ENCODE measurements around the gene TRIM46. TPM values are rescaled to one million over a fixed set of nuclear protein-coding genes. Genes with fewer than 3 reads are reported as not detected.
A peak's percentile ranks its signal among the peaks of the same experiment; 100 is the strongest.

TRIM46 gene
- total RNA-seq, 4 donors from 2014 or later, result 0.35 to 1.9 (median 0.40) TPM; not detected in 1

DNA sequence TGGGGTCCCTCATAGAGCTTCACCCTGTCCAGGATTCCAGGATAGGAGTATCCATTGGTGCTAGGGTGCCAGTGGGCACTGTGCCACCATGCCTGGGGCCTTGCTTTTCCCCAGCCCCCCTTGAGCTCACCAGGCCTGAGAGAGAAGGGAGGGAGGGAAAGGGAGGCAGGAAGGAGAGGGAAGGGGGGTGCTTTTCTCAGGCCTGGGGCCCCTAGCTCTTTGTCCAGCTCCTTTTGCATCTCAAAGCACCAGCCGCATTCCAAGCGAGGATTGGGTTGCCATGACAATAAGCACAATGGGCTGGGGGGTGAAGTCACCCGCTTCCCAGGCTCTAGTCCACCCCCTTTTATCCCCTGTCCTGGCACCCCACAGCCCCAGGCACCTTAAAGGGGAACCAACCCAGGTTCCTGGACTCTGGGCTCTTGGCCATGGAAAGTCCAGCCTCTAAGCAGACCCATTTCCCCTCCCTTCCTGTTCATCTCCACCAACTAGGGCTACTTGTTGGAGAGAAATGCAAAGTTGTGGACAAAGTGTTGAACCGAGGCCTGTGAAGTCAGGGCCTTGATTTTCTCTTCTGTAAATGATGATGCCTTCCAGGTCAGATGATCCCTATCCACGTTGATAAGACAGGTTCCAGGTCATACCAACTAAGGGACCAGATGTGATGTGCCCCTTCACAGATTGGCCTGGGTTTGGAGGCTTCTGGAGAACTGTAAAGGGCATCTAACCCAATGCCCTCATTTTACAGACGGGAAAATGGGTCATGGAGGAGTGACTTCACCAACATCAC lies 22.6 kb downstream of the TRIM46 start:
- Histone ChIP-seq H3K4me3 (peak overlapping the region in 1 of 2 donors; percentile 74), H3K36me3 (peaks cover 0 to 44% of the 10 kb centered on the region in 2 donors), H3K4me1 (peaks cover 0 to 55% (median 17%) of the 10 kb centered on the region in 3 donors), H3K27ac (peak overlapping the region in 3 of 4 donors; percentile 91 to 94 (median 93)), H3K27me3 (no peaks in the 10 kb centered on the region), H3K9me3 (no peaks in the 10 kb centered on the region)
- TF ChIP-seq, protein P1, sequence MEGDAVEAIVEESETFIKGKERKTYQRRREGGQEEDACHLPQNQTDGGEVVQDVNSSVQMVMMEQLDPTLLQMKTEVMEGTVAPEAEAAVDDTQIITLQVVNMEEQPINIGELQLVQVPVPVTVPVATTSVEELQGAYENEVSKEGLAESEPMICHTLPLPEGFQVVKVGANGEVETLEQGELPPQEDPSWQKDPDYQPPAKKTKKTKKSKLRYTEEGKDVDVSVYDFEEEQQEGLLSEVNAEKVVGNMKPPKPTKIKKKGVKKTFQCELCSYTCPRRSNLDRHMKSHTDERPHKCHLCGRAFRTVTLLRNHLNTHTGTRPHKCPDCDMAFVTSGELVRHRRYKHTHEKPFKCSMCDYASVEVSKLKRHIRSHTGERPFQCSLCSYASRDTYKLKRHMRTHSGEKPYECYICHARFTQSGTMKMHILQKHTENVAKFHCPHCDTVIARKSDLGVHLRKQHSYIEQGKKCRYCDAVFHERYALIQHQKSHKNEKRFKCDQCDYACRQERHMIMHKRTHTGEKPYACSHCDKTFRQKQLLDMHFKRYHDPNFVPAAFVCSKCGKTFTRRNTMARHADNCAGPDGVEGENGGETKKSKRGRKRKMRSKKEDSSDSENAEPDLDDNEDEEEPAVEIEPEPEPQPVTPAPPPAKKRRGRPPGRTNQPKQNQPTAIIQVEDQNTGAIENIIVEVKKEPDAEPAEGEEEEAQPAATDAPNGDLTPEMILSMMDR (IDR thresholded peaks at IDR 0.05), result no peak
- TF ChIP-seq POLR2A (IDR thresholded peaks at IDR 0.05), result no peak
- no peak for TF ChIP-seq EP300 (IDR thresholded peaks at IDR 0.05)
- no peak for TF ChIP-seq POLR2AphosphoS5 (IDR thresholded peaks at IDR 0.05)
- ATAC-seq, result no peak
- WGBS, 2 donors (ENCODE audit: low coverage in 1 of 2), result 67% methylated on average over 1 of the region's 6 CpGs; no CpG with 5 or more reads in 1 of the 2 donors

DNA sequence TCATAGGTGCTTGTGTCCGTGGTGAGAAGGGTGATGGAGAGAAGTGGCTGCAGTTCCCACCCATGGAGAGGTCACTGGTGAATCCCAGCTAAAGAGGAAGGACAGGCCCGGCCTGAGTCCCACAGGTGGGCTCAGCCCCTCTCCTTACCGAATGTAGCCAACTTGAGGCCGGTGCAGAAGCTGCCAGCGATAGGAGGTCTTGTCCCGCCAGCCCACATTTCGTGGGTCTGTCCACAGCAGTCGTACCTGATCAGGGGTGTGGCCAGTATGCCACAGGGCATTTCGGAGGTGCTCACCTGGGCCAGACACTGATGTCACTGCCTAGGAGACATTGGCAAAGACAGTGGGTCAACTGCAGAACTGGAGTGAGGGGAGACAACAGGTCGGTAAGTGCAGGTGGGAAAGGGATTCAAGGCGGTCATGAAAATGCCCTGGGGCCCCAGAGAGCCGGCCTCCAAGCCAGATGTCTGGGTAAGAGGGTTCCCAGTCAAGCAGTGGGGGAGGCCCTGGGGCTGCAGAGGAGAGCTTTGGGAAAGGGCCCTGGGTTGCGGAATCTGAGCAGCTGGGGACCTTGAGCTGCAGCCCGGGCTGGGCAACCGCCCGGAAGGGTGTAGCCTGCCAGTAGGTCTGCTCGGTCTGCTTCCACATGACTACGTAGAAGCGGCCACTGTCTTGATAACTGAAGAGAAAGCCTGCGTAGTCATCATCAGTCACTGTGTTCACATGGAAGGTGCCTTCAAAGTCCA lies 23.4 kb downstream of the TRIM46 start:
- peaks cover 0 to 51% (median 17%) of the 10 kb centered on the region in 3 donors for H3K4me1 ChIP-seq
- WGBS, 2 donors (ENCODE audit: low coverage in 1 of 2), result 67 to 85% methylated on average over 5 to 10 of the region's 20 CpGs
- ATAC-seq, result no peak

DNA sequence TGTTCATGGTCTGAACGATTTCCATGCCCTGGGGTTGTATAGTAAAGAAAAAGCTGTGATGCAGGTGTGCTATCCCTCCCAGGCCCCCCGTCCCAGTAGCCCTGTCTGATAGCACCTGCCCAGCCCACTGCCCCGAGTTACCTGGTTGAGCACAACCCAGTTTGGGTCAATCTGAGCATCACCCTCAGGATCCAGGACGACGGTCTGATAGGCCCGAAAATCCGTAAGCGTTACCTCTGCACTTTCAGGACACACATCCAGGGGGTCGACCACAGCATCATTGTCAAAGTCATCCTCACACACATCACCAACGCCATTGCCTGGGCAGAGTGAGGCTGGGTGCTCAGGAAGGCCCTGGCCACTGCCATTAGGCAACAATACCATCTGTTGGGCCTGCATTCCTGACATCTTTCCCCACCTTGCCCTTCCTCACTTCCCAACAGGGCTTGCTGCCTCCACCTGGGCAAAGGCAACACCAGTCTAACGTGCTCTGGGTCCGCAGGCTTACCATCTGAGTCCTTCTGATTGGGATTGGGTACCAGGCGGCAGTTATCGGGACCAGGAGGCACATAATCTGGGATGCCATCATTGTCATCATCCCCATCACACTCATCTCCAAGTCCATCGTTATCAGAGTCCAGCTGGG lies 24.4 kb downstream of the TRIM46 start:
- WGBS, 2 donors (ENCODE audit: low coverage in 1 of 2), result 79 to 93% methylated on average over 2 of the region's 15 CpGs
- Histone ChIP-seq H3K4me3 (no peak overlapping the region), H3K4me1 (peaks cover 0 to 42% (median 12%) of the 10 kb centered on the region in 3 donors), H3K36me3 (peaks cover 0 to 60% of the 10 kb centered on the region in 2 donors), H3K27me3 (no peaks in the 10 kb centered on the region), H3K9me3 (no peaks in the 10 kb centered on the region), H3K27ac (peak overlapping the region in 1 of 4 donors; percentile 51)
- TF ChIP-seq EP300 (IDR thresholded peaks at IDR 0.05) (no peak), POLR2AphosphoS5 (IDR thresholded peaks at IDR 0.05) (no peak), POLR2A (IDR thresholded peaks at IDR 0.05) (no peak)
- TF ChIP-seq, protein P1 (IDR thresholded peaks at IDR 0.05), result no peak
- ATAC-seq, result no peak

More for the DNA sequence above, 23.4 kb downstream of the TRIM46 start:
- no peaks in the 10 kb centered on the region for H3K9me3 ChIP-seq
- H3K27me3 ChIP-seq, result no peaks in the 10 kb centered on the region
- H3K4me3 ChIP-seq, result no peak overlapping the region
- TF ChIP-seq POLR2A (IDR thresholded peaks at IDR 0.05) (no peak), POLR2AphosphoS5 (IDR thresholded peaks at IDR 0.05) (no peak), EP300 (IDR thresholded peaks at IDR 0.05) (no peak)
- TF ChIP-seq, protein P1 (IDR thresholded peaks at IDR 0.05), result no peak
- H3K27ac ChIP-seq, result peak overlapping the region in 3 of 4 donors; percentile 6 to 94 (median 91)
- peaks cover 0 to 51% of the 10 kb centered on the region in 2 donors for H3K36me3 ChIP-seq

DNA sequence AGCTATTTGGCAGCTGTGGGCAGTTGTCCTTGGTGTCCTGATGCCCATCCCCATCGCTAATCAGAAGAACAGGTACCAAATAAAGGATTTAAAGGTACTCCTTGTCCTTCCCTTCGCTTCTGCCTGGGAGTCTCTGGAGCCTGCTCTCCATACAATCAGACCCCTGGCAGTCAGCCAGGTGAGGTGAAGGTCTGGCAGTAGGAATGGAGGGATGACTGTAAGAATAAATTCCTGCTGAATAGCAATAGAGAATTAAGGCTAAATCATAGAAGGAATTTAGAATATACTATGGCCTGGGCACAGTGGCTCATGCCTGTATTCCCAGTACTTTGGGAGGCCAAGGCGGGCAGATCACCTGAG lies 24.9 kb downstream of the TRIM46 start:
- Histone ChIP-seq H3K4me1 (peaks cover 0 to 37% (median 8%) of the 10 kb centered on the region in 3 donors), H3K36me3 (peaks cover 0 to 60% of the 10 kb centered on the region in 2 donors), H3K27ac (no peak overlapping the region), H3K27me3 (no peaks in the 10 kb centered on the region), H3K4me3 (no peak overlapping the region), H3K9me3 (no peaks in the 10 kb centered on the region)
- no peak for TF ChIP-seq POLR2A (IDR thresholded peaks at IDR 0.05)
- no peak for TF ChIP-seq POLR2AphosphoS5 (IDR thresholded peaks at IDR 0.05)
- TF ChIP-seq, protein P1 (IDR thresholded peaks at IDR 0.05), result no peak
- no peak for TF ChIP-seq EP300 (IDR thresholded peaks at IDR 0.05)
- ATAC-seq, result no peak
- 40 to 79% methylated on average over 1 to 2 of the region's 3 CpGs for WGBS, 2 donors (ENCODE audit: low coverage in 1 of 2)
